KOPT-K1 (cell line): Measurements from ENCODE around the gene DSCAML1.

Experiments used
- H3K27ac ChIP-seq: fragments of 200-600 bp; sonication (generic); 2 replicates; pipeline ENCODE4 v1.5.1; 2016; ENCODE audit warnings: antibody characterized with exemption, mild to moderate bottlenecking, low read depth, low read length; ENCODE audit not compliant: poor library complexity, severe bottlenecking
- H3K36me3 ChIP-seq: fragments of 200-600 bp; sonication (generic); 2 replicates; pipeline ENCODE4 v1.5.1; 2017; ENCODE audit warnings: antibody characterized with exemption, mild to moderate bottlenecking, low read length, moderate library complexity; ENCODE audit not compliant: insufficient read depth
- H3K9me3 ChIP-seq: fragments of 200-600 bp; sonication (generic); 2 replicates; pipeline ENCODE4 v1.5.1; 2017; ENCODE audit warnings: antibody characterized with exemption, low read length, mild to moderate bottlenecking; ENCODE audit not compliant: insufficient read depth, poor library complexity, severe bottlenecking

Gene DSCAML1

DNA sequence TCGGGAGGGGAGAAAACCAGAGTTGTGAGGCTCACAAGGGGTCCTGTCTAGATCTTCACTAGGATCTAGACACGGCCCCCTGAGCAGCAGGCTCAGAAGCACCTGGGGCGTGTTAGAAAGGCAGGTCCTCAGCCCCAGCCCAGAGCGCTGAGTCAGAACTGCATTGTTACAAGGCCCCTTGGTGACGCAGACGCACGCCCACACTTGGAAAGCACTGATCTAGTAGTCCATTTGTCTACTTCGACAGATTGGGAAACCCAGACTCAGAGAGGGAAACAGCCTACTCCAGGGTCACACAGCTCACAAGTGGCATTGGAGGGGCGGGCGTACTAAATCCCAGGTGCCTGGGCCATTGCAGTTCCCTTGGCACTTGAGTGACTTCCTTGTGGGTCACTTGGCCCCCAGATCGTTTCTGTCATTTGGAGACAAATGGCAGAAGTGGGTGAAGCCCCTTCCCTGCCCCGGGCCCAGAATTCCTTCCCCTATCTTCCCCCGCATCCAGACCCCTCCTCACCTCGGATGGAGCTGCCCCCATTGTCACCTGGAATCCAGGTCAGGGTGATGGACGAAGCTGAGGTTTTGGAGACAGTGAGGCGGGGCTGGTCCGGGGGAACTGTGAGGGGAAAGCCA, 358.5 kb downstream of the DSCAML1 start:
- Histone ChIP-seq H3K9me3 (no peaks in the 10 kb centered on the region), H3K27ac (no peak overlapping the region), H3K36me3 (no peaks in the 10 kb centered on the region)

DNA sequence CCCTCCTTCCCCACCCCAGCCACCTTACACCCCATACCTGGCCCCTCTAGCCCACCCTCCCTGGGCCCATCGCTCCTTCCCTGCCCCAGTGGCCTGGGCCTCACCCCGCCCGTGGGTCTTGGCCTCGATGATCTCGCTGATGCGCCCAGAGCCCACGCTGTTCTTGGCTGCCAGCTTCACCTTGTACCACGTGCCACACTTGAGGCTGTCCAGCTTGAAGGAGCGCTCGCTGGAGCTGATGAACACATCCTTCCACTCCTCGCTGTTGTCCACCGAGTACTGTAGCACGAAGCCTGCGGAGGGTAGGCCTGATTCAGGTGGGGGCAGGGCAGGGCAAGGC, 359.3 kb downstream of the DSCAML1 start:
- Histone ChIP-seq H3K27ac (no peak overlapping the region), H3K9me3 (no peaks in the 10 kb centered on the region), H3K36me3 (no peaks in the 10 kb centered on the region)

DNA sequence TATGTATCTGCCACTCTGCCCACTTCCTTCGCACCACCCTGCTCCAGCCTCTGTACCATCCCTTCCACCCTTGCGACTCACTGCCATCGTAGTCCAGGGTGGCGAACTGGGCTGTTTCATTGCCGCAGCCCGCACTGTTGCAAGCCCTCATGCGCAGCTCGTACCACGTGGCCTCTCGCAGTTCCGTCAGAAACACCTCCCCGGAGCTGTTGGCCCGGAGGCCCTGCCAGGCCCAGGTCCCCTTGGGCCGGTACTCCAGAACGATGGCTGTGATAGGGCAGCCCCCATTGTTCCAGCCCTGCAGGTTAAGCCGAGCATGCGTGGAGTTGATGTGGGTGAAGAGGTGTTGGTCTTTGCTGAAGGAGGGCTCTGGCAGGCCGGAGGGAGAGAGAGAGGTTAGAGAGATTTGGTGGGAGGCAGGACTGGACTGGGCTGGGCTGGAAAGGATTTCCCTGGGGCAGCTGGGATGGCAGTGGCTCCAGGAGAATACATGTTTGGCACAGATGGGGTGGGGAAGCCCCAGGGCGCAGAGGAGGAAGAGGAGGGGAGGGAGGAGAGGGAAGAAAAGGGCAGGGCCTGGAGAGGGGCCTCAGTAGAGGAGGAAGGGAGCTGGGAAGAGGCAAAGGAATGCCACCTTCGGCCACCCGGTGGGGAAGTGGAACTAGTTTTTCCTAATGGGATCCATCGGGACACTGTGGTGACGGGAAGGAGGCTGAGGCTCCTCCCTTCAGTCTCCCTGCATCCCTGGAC, 359.8 kb downstream of the DSCAML1 start:
- Histone ChIP-seq H3K36me3 (no peaks in the 10 kb centered on the region), H3K9me3 (no peaks in the 10 kb centered on the region), H3K27ac (no peak overlapping the region)

DNA sequence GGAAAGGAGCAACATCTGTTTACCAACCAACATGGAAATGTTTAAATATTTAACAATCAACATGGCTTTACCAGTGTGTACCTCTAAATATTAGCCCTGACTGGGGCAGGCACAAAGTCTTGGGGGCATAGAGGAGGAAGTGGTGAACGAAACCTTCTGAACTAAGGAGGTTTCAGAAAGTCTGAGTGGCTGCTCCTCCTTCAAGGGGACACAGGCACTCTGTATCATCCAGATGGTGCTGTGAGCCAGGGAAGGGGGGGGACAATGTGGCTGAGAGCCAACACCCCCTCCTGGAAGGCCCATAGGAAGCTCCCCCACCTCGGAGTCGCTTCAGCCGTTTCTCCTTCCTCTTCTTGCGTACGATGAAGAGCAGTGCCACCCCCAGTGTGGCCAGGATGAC, 361.7 kb downstream of the DSCAML1 start:
- H3K9me3 ChIP-seq = no peaks in the 10 kb centered on the region
- no peaks in the 10 kb centered on the region for H3K36me3 ChIP-seq
- no peak overlapping the region for H3K27ac ChIP-seq

DNA sequence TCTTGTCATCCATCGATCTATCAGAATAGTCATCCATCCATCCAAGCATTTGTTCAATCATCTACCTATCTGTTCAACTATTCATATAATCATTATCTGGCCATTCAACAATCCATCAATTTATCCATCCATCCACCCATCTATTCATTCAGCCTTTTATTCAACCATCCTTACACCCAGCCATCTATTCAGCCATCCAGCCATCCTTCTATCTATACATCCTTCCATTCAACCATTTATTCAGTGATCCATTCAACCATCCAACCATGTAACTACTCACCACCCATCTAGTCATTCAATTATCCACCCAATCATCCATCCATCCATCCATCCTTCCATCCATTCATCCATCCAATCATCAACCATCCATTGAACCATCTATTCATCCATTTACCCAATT, 362.5 kb downstream of the DSCAML1 start:
- H3K9me3 ChIP-seq = no peaks in the 10 kb centered on the region
- H3K27ac ChIP-seq = no peak overlapping the region
- H3K36me3 ChIP-seq = no peaks in the 10 kb centered on the region

DNA sequence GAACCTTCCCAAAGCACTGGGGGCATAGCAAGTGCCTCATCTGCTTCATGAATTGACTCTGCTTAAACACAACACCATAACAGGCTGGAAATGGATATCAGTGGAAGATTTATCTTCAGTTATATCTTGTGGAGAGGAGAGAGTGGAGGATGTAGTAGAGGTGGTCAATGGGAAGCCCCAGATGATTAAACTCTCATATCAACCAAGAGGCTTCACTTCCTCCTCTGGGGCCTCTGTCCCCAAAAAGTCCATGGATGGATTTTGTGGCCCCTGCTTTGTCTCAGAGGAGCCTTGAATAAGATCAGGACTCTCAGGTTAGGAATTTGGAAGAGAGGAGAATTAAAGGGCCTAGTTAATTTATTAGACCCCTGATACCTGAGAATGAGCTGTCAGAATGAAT, 363.3 kb downstream of the DSCAML1 start:
- no peak overlapping the region for H3K27ac ChIP-seq
- H3K9me3 ChIP-seq = no peaks in the 10 kb centered on the region
- H3K36me3 ChIP-seq = no peaks in the 10 kb centered on the region

DNA sequence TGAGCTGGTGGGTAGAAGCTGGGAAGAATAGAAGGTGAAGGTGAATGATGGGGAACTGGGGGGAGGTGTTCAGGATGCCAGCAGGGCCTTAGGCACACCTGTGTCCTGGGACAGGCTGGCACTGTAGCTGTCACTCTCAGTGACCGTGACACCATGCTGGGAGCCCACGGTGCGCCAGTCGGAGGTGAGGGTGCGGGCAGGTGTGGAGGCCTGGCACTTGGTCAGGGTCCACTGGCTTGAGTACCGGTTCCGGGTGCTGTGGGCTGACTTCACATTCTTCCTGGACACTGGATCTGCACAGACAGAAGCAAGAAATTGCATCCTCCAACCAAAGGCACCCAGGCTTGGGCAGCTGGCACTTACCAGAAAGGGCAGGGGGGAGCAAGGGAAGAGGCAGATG, 365.6 kb downstream of the DSCAML1 start:
- no peaks in the 10 kb centered on the region for H3K36me3 ChIP-seq
- no peak overlapping the region for H3K27ac ChIP-seq
- H3K9me3 ChIP-seq = no peaks in the 10 kb centered on the region

DNA sequence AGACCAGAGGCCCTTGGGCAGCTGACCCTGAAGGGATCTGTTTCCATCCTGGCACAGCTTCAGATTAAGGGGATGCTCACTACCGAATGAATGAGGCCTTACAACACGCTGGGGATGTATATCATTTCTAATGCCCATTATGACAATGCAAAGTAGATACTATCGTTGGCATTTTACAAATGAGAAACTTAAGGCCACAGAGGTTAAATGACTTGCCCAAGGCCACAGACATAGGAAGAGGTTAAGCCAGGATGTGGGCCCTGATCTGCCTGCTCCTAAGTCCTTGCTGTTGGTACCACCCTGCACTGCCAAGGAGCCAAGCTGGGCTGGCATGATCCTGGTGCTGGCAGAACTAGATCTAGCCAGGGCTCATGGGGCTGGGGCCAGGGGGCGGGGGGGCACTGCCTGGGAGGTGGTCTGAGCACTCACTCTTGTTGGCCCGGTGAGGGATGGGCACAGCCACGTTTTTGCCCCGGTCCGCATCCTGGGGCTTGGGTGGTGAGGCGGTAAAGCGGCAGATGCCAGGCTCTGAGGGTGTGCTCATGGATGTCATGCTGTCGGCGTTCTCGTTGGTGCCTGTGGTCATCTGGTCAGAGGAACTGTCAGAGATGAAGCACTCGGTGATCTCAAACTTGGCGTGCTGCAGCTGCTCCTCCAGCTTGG, 366.6 kb downstream of the DSCAML1 start:
- no peaks in the 10 kb centered on the region for H3K9me3 ChIP-seq
- H3K36me3 ChIP-seq = no peaks in the 10 kb centered on the region
- no peak overlapping the region for H3K27ac ChIP-seq

DNA sequence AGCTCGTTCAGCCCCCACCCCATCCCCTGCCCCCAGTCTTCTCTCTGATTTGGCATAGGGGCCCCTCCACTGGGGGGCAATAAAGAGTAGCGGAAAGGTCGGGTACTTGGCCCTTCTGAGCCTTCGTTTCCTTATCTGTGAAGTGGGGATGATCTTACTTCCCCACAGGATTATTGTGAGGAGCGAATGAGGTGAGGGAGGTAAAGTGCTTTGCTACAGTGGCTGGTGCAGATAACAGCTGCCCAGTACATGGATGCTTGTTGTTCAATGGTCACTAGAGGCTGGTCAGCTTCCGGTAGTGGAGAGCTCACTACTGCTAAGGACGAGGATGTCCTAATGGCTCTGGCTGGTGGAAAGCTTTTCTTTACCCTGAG, 368.2 kb downstream of the DSCAML1 start:
- no peaks in the 10 kb centered on the region for H3K9me3 ChIP-seq
- H3K36me3 ChIP-seq = no peaks in the 10 kb centered on the region

DNA sequence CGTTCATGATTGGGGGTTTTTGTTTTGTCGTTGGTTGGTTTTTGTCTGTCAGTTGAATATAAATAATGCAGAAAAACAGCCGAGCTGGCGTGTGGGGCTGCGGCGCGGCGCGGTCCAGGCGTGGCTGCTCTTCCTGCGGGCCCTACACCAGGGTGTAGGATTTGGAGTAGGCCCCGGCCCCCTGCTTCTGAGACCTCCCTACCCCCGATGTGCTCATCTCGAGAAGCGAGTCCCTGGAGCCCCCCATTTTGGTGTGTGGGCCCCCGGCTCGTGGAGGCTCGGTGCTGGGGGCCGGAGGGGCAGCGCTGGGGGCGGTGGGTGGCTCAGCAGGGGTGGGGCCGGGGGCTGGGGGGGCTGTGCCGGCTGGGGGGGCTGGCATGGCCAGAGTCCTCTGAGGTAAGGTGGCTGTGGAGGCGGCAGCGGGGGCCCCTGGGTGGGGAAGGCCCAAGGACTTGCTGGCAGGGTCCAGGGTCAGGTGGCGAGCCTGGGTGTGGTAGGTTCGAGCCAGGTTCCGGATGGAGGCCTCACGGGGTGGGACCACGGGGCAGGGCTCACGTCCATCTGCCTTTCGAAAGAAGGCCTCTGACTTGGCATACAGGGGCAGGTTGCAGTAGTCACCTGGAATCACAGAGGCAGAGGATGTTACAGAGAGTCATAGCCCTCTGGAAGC, 368.7 kb downstream of the DSCAML1 start:
- no peaks in the 10 kb centered on the region for H3K36me3 ChIP-seq
- no peaks in the 10 kb centered on the region for H3K9me3 ChIP-seq
- H3K27ac ChIP-seq = no peak overlapping the region

More for the DNA sequence above, 368.2 kb downstream of the DSCAML1 start:
- H3K27ac ChIP-seq = no peak overlapping the region

DNA sequence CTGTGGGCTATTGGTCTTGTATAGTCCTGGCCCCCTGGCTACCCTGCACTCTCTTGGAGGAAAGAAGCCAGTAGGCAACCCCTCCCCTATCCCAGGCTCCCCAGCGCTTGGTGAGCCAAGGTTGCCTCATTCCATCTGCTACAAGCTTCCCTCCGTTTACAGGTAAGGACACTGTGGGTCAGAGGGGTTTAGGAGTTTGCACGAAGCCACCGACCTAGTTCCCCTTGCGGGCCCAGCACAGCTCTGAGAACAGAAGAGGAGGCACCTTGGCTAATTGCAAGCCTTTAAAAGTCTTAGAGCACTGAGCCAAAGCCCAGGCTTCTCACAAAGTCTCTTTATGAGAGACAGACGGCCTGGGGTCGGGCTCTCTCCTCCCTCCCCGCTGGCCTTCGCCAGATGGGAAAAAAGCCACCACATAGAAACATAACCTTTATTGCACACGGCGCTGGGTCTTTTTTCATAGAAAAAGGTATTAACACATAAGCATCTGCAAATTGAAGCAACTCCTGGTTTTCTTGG, 369.6 kb downstream of the DSCAML1 start:
- Histone ChIP-seq H3K36me3 (no peaks in the 10 kb centered on the region), H3K27ac (no peak overlapping the region), H3K9me3 (no peaks in the 10 kb centered on the region)

DNA sequence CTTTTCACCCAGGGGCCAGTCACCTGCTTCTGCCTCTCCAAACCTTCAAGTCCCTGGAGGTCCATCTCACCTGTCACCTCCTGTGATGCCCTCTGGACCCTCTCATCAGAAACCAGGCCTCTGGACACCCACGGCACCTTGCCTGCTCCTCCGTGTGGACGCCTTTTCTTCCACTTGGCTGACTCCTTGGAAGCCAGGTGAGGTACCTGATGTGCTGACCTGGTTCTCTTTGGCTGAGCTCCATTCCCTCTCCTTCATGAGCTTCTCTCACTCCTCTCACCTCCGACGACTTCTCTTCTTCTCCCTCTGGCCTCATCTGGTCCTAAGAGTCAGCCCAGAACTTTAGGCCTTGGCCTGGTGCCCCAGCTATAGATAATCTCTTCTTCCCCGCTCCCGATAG, 370.1 kb downstream of the DSCAML1 start:
- Histone ChIP-seq H3K36me3 (no peaks in the 10 kb centered on the region), H3K27ac (no peak overlapping the region), H3K9me3 (no peaks in the 10 kb centered on the region)

DNA sequence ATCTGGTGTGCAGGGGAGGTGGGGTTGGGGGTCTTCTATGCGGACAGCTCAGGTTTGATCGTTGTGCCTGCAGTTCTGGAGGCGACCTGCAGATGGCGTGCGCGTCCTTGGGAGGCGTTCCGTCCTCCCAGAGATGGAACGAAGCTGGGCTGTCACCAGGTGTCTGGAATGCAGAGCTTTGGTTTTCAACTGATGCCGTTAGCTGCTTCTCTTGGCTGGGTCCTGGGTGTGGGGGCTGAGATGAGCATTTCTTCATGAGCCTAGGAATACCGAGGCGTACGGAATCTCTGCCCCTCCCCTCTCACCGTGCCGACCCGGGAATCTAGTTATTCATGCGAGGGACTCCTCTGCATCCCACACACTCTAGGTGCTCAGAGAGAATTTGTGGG, 370.7 kb downstream of the DSCAML1 start:
- Histone ChIP-seq H3K9me3 (no peaks in the 10 kb centered on the region), H3K36me3 (no peaks in the 10 kb centered on the region), H3K27ac (no peak overlapping the region)

DNA sequence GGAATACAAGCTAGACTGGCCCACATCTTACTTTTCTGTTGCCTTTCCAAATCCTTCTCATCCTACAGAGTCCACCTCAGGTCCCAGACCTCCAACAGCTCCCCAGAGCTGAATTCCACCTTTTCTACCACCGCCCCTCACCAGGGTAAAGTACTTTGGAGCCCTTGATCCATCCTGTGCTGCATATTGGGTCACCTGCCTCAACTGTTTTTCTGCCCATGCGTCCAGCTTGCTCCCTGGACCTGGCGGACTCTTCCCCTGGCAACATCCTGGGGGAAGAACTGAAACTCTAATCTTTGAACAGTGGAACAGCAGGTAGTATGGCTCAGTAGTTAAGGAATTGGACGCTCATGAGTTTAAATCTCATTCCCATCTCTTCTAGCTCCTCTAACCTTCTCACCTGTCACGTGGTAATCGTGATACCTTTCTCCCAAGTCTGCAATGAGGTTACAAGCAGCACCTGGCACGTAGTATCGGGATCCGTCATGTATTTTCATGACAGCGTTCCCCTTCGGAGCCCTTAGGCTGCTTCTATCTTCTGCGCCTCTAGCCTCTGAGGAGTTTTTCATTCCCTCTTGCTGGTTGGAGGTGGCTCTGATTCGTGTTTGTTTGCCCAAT, 371.2 kb downstream of the DSCAML1 start:
- Histone ChIP-seq H3K36me3 (no peaks in the 10 kb centered on the region), H3K9me3 (no peaks in the 10 kb centered on the region), H3K27ac (no peak overlapping the region)

DNA sequence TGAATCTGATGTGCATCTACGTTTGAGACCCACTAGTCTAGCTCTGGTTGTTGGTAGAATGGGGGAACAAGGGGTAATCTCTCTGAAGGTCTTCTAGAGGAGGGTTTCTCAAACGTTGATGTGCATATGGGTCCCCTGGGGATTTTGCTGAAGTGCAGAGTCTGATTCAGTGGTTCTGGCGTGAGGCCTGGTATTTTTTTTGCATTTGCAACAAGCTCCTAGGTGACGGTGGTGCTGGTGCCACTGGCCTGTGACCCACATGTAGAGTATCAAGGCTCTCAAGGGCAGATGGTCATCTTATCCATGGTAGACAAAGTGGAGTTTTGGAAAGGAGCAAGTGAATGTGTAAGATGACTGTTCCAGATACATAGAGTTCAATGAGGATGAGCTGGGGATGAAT, 372.2 kb downstream of the DSCAML1 start:
- Histone ChIP-seq H3K9me3 (no peaks in the 10 kb centered on the region), H3K36me3 (no peaks in the 10 kb centered on the region), H3K27ac (no peak overlapping the region)
